22Rv1 (cell line): ENCODE measurements around the gene FERMT1.
"Not testable (repeated sequence)": the region's sequence is repeated elsewhere in the genome, so short reads cannot be mapped to it uniquely, and the experiment has no call there.

Experiments used
- H3K27ac ChIP-seq: fragments of 450-650 bp; 2 replicates; pipeline ENCODE4 v1.5.1; 2017
- CTCF ChIP-seq: fragments of 450-650 bp; IDR thresholded peaks from 2 replicates; pipeline ENCODE4 v1.5.1; 2017; ENCODE audit warnings: mild to moderate bottlenecking
- ZFX ChIP-seq: fragments of 450-650 bp; IDR thresholded peaks from 2 replicates; pipeline ENCODE4 v1.6.1; 2017; ENCODE audit warnings: antibody characterized with exemption, borderline replicate concordance

The FERMT1 gene

GRCh38 chr20:6115221-6115895 is 7.5 kb downstream of the FERMT1 start:
- TF ChIP-seq ZFX (no peak), CTCF (no peak)
- H3K27ac ChIP-seq, result no peak overlapping the region

GRCh38 chr20:6114696-6115095 is 8.1 kb downstream of the FERMT1 start:
- TF ChIP-seq CTCF (no peak), ZFX (no peak)
- no peak overlapping the region for H3K27ac ChIP-seq

- TF ChIP-seq ZFX, result no peak
- no peak for TF ChIP-seq CTCF
- H3K27ac ChIP-seq, result no peak overlapping the region
These were observed 8.9 kb downstream of the FERMT1 start for GRCh38 chr20:6113951-6114350.

GRCh38 chr20:6112965-6113364 is 9.9 kb downstream of the FERMT1 start:
- H3K27ac ChIP-seq, result not testable (repeated sequence)

- TF ChIP-seq ZFX (no peak), CTCF (no peak)
- no peak overlapping the region for H3K27ac ChIP-seq
These were observed 14.5 kb downstream of the FERMT1 start for GRCh38 chr20:6108330-6108729.

- H3K27ac ChIP-seq, result no peak overlapping the region
- TF ChIP-seq ZFX, result no peak
- no peak for TF ChIP-seq CTCF
These were observed 18.2 kb downstream of the FERMT1 start for GRCh38 chr20:6104493-6105188.

- H3K27ac ChIP-seq, result no peak overlapping the region
These were observed 19.5 kb downstream of the FERMT1 start for GRCh38 chr20:6103301-6103700.

More at GRCh38 chr20:6103301-6103700, 19.5 kb downstream of the FERMT1 start:
- TF ChIP-seq ZFX (no peak), CTCF (no peak)
